ENCODE measurements around the gene CHRD. TPM values are rescaled to one million over a fixed set of nuclear protein-coding genes. Genes with fewer than 3 reads are reported as not detected.

Gene CHRD
- total and polyA plus RNA-seq, 9 of the 15 experiments (the other 6 are each of a cell fraction or from before 2014, with no cell fraction given): 0.11 to 1.3 (median 0.59) TPM; not detected in 3

DNA sequence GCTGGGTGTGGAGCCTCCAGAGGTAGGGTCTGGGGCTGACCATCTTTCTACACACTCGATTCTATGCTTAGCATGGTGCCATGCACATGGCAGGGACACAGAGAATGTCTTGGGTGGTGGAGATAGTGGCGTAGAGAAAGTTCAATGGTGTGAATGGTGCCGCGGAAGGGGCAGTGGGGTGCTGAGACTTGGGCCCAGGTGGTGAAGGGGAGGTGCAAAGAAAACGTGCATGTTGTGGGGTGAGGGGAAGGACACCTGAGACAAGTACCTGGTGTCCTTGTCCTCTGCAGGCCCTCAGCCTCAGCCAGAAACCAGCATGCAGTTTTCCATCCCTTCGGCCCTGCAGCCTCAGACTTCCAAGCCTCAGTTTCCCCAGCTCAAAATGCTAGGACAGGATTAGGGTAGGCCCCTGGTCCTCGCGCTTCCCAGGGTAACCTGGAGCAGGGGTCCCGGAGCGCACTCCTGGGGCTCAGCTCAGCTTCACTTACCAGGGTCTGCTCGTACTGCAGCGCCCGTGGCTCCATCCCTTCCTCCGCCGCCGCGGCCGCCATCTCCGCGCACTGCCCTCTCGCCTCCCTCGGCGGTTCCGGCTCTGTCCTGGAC lies 18.8 kb upstream of the CHRD start (continued):
- TF ChIP-seq, protein P1, sequence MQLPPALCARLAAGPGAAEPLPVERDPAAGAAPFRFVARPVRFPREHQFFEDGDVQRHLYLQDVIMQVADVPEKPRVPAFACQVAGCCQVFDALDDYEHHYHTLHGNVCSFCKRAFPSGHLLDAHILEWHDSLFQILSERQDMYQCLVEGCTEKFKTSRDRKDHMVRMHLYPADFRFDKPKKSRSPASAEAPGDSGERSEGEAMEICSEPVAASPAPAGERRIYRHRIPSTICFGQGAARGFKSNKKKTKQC (CRISPR knock-in tag; IDR thresholded peaks at IDR 0.05): 0 out of 2 replicates have a peak, but pooled peaks have one; percentile 62
- TF ChIP-seq, protein P2, sequence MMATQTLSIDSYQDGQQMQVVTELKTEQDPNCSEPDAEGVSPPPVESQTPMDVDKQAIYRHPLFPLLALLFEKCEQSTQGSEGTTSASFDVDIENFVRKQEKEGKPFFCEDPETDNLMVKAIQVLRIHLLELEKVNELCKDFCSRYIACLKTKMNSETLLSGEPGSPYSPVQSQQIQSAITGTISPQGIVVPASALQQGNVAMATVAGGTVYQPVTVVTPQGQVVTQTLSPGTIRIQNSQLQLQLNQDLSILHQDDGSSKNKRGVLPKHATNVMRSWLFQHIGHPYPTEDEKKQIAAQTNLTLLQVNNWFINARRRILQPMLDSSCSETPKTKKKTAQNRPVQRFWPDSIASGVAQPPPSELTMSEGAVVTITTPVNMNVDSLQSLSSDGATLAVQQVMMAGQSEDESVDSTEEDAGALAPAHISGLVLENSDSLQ (IDR thresholded peaks at IDR 0.05): no peak
- 0 out of 4 replicates have a peak, but pooled peaks of 1 of the 2 experiments have one; percentile 32 for TF ChIP-seq KDM4B (IDR thresholded peaks at IDR 0.05; ENCODE audit: borderline replicate concordance in 2 of 2, low read depth in 1 of 2)
- TF ChIP-seq MAFK (IDR thresholded peaks at IDR 0.05; ENCODE audit: low read length): no peak
- 0 out of 2 replicates have a peak, but pooled peaks have one; percentile 23 for TF ChIP-seq BCOR (IDR thresholded peaks at IDR 0.05)
- TF ChIP-seq SAP30 (IDR thresholded peaks at IDR 0.05; ENCODE audit: borderline replicate concordance, insufficient read depth, low read depth, low read length, poor library complexity, severe bottlenecking): peak; percentile 15
- TF ChIP-seq PHF8 (IDR thresholded peaks at IDR 0.05; ENCODE audit: borderline replicate concordance, low read length): peak; percentile 60; the same call in 1 of the 2 replicates
- 0 out of 2 replicates have a peak, but pooled peaks have one; percentile 17 for TF ChIP-seq KDM2B (CRISPR knock-in tag; IDR thresholded peaks at IDR 0.05)
- 0 out of 2 replicates have a peak, but pooled peaks have one; percentile 35 for TF ChIP-seq ZNF12 (CRISPR knock-in tag; IDR thresholded peaks at IDR 0.05)

Measured in K562 (cell line).